OCI-M1 (cell line): ENCODE data around the gene THADA.
"Not testable (repeated sequence)": the region's sequence is repeated elsewhere in the genome, so short reads cannot be mapped to it uniquely, and the experiment has no call there.

ENCODE experiments used
- DNase-seq: peaks from one replicate; lab custom pipeline; 2025; lab: John Stamatoyannopoulos, UW

THADA gene

DNA sequence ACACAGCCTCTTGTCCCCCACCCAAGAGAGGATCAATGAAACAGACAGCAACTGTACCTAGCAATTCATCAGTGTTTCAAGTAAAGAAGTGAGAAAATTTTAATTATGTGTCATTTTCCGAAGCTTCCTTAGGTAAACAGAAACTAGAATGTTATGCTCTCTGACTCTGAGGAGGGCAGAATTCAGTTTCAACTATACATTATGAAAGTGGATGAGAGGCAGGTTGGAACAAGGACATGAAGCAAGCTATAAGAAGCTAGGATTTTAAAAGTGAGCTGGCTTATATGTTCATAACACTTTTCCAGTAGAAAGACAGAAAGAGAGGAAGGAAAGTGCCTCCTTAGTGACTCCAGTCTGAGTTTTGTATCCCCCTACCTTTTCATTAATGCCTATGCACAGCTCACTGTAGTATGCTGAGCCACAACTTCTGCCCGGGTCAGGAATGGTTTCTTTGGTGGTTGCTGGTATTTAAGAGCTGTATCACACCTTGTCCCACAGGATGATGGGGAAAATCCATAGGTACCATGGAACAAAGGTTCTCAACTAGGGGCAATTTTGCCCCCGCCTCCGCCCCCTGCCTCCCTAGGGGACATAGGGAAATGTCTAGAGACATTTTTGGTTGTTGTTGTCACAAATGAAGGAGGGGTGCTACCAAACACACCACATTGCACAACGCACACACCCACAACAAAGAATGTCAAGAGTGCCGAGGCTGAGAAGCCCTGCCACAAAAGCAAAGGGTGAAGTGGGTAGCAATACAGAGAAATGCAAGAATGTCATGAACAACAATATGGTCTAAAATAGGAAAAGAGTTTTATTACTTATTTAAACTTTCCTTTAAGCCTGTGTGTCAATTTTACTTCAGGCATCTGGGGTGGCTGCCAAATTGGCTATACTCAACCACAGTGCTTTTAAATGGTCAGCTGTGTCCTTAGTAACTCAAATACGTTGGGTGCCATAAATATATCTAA lies 208.5 kb downstream of the THADA start:
- DNase-seq: no peak

DNA sequence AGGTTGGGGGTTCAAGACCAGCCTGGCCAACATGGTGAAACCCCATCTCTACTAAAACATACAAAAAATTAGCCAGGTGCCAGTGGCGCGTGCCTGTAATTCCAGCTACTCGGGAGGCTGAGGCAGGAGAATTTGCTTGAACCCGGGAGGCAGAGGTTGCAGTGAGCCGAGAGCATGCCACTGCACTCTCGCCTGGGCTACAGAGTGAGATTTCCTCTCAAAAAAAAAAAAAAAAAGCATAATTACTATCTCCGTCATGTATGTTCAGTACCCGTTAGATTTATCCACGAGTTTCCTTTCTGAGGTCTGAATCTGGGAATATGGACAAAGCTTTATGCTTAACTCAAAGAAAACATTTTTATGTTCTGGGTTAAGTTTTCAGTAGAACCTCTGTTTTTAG lies 209.2 kb downstream of the THADA start:
- DNase-seq: not testable (repeated sequence)

DNA sequence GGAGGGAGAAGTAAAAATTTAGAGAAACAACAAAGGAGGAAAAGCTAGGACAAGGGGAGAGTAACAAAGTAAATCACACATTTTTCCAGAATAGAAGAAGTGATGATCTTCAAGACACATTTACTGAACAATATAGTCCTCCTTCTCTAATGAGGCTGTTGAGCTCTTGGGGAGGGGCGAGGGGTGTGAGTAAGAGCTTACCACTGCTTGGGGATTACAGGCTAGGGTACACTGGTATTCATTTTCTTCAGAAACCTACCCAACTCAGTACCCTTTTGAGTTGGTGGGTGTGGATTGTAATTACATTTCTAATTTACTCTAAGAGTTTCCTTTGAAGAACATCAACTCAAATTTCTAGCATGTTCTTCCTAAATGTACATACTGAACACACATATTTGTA lies 211.7 kb downstream of the THADA start:
- DNase-seq: no peak

DNA sequence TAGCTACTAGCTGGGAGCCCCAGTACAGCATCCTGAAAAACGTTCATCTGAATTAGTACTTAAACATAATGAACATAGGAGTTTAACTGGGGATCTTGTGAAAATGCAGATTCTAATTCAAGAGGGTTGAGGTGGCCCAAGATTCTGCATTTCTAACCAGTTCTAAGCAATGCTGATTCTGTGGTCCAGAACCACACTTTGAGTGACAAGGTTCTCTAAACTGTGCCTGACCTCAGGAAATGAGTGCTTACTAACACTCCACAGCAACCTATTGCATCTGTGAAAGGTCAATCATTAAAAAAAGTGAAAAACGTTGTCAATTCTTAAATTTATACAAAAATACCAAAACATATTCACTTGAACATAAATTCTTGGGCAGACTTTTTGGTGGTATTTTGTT lies 212.3 kb downstream of the THADA start:
- DNase-seq: no peak

DNA sequence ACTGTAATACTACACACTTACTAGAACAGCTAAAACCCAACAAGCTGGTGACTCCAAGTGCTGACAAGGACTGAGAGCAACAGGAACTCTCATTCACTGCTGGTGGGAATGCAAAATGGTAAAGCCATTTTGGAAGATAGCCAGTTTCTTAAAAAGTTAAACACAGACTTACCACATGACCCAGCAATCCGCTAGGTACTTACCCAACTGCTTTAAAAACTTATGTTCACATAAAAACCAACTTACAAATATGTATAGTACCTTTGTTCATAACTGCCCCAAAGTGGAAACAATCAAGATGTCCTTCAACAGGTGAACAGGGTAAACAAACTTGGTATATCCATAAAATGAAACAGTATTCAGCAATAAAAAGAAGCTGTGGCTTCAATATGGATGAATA lies 216.3 kb downstream of the THADA start:
- DNase-seq: peak; percentile 6

DNA sequence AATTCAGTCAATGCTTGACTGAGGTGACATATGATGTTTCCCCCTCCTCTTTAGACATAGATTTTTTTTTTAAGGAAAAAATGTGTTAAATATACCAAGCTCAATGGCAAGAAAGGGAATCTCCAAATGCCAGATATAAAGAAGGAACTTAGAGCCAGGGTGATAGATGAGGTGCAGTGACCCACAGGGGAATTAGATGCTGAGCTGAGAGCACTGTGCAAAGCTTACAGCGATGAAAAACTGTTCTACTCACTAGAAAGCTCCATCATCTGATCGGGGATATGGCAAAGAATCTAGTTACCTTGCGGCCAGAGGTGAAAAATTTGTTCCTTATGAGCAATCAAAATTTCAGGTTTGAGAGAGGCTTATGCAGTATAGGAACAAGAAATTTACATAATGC lies 218.5 kb downstream of the THADA start:
- DNase-seq: no peak

DNA sequence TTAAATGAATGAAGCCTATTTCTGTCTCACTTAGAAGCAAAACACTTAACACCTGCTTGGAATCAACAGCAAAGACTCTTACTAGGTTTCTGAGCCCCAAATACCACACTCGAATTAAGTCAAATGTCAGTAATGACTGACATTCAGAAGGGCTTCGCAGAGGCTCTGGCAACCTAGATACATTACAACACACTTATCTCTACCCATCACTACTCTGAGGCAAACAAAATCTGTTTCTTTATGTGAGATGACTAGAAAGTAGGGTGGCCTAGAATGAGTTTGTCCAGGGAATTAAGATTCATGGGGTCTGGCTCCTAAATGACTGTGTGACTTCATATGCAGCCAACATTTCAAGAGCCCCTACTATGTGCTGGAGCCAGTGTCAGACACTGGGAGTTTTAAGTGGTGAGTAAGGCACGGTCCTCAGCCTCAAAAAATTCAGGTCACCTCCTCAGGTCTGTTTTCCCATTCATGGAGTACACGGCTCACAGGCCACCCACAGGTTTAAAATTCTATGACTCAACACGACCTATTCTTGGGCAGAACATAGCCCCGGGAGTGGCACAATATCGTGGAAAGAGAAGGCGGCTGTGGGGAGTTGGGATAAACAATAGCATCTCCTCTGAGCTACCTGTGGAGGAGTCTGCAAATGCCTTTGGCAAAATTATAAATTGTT lies 219.2 kb downstream of the THADA start:
- DNase-seq: no peak

DNA sequence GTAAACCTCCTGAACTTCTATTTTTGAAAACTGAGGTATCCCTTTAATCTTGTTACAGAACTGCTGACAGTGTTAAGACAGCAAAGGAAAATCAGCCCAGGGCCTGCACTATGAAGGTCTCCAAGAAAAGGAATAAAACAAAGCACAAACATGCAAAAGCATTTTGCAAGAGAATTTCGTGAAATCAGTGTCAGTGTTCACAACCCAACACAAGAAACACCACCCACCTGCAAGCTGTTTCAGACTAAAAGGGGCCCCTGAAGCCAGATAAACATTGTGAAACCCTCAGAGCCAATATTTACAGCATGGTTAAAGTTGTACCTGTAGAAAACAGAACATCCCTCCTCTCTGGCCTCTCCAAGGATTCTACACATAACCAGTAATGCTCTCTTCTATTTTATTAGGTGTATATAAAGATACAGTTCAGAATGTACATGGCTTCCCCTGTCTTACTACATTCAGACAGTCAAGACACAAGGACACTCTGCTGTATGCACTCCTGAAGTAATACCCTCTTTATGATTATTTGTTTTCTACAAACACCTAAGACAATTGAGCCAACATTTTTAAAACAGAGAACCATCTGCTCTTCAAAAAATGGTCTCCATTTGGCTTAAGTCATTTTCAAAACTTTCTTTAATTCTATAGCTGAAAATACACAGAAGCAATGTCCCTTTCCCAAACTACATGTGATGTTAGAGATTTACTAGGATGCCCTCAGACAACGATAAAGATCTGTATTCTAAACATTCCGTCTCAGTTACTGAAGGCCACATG lies 219.9 kb downstream of the THADA start:
- no peak for DNase-seq

DNA sequence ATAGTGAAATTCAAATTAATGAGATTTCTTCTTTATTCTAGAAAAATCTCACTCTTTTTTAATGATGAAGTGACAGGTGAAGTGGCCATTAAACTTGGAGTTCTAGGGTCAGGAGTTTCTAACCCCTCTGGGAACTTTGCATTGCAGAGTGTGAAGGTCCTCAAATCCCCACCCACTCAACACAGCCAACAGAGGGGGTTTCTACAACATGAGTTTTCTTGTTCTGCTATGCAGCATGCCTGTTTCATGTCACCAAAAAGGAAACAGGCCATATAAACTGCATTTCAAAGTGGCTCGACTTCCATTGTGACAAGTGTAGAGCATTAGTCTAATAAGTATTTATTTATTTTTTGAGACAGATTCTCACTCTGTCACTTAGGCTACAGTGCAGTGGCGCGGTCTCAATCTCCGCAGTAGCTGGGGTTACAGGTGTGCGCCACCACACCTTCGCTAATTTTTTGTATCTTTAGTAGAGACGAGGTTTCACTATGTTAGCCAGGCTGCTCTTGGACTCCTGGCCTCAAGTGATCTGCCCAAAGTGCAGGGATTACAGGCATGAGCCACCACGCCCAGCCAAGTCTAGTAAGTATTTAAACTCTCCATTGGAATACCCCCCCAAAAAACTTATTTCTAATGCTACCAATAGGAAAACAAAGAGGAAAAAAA lies 223.3 kb downstream of the THADA start:
- DNase-seq: no peak

DNA sequence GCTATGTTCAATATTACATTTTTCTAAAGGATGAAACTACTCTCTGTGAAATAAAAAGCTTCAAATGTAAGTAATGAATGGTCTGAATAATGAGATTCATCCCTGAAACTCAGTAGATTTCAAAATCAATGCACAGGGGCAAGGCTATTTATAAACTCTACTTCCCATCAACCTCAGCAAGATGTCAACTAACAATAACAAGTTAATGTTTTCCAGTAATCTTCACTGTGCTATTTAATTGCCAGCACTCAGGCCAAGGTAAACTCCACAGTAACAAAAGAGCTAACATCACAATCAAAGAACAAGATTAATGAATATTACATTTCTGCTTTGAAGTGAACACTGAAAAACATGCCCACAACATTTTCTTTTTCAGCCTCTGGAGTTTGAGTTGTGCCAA lies 225.1 kb downstream of the THADA start:
- DNase-seq: no peak

DNA sequence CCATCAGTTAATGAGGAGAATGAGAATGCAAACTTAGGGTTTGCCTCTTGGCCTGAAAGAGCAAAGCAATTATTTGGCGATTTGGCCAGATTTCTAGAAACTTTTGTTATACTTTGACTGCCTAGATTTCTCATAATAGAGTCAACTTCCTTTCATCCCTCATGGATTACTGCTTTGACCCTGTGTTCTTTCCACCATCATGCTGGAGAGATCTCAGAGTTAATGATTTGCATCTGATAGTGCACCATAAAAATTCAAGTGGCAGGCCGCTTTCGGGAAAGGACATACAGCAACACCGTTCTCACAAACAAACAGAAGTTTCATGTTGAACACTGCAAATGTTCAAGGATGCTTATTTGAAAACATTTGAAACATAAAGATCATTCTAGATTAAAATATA lies 225.7 kb downstream of the THADA start:
- no peak for DNase-seq

DNA sequence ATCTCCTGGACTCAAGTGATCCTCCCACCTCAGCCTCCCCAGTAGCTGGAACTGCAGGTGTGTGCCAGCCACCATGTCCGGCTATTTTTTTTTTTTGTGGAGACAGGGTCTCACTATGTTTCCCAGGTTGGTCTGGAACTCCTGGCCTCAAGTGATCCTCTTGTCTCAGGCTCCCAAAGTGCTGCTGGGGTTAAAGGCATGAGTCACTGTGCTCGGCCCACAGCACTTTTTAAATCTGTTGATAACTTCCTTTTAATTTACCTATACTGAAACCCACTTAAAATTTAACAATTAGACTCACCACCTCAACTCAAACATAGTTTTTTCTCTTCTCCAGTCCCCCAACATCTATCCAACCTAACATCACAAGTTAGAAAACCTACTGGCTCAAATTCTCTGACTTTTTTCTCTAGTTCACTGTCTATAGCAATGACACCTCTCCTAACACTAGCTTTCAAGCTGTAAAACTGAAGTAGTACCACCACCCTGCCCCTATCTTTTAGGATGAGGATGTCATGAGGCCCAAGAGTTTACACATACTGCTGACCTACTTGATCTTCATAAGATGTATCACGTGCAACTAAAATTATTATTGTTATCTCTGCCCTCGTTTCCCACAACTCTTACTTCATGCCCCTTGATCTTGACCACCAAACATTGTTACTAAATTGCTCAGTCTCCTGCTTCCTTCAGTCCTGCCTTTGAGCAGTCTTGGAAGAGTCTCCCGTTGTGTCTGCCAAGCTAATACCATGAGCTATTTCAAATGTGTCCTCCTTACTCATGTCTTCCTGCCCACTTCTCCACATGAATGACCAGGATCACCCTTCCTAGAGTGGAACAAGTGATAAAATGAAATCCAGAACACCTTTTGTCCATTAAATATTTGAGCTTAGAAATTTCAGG lies 227.1 kb downstream of the THADA start:
- no peak for DNase-seq

DNA sequence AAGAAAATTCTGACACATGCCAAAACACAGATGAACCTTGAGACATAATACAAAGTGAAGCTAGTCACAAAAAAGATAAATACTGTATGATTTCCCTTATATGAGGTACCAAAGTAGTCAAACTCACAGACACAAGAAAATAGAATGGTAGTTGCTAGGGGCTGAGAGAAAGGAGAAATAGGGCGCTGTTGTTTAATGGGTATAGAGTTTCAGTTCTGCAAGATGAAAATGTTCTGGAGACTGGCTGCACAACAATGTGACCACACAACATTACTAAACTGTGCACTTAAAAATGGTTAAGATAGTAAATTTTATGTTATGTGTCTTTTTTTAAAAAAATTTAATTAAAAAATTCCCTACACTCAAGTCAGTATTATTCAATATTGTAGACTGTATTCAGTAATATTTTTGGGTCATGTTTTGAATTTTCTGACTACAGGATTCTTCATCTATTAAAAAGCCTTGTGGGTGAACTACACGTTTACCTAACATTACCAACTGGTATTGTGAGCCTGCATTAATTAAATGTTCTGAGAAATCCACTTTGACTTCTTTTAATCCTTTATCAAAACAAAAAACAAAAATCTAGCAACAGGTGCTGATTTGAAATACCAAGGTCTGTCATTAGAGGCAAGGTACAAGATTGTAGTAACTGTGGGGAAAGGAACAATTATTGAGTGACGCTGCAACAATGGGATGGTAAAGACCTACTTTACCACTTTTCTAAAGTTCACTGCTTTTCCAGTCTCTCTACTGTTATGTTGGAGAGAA lies 228.6 kb downstream of the THADA start:
- DNase-seq: no peak

DNA sequence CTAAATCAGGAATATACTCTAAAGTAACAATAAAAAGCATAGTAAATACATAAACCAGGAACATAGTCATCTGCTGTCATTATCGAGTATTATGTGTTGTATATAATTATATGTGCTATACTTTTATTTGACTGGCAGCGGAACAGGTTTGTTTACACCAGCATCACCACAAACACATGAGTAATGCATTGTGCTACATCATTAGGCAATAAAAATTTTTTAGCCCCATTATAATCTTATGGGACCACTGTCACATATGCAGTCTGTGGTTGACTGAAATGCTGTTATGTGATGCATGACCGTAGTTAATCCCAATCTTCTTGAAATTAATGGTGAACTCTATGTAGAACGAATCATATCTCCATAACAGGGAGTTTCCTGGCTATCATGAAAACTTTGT lies 232.7 kb downstream of the THADA start:
- no peak for DNase-seq

DNA sequence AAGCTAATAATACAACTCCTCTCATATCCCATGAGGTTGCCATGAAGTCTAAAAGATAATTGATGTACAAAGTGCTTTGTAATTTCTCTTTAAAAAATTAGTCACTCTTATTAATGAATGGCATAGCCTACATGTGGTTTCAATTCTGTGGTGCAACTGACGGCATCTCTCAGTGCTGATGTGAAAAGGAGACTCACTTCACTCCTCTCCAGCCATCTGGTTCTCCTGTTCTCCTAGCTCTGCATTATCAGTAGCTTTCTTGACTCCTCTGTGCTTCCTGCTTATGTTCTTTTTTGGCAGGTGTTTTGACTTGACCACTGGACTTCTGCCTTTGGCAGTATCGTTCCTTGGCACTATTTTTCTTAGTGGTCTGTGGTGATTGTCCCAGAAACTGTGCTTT lies 234.6 kb downstream of the THADA start:
- no peak for DNase-seq

DNA sequence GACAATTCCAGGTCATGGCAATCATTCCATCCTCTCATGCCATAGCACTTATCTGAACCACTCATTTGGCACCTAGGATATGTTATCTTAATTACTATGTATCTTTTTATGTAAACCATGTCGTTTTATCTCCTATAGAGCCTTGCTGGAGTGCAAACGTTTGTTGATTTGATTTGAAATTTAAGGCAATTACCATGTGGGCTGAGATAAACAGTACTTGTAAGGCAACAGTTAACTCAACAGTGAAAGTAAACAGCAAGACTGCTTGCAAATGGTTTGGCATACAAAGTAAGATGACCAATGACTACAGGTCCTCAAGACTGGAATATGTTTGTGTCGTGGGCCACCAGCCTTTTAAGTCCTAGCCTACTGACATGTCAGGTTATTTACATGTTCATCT lies 235.7 kb downstream of the THADA start:
- peak; percentile 11 for DNase-seq

DNA sequence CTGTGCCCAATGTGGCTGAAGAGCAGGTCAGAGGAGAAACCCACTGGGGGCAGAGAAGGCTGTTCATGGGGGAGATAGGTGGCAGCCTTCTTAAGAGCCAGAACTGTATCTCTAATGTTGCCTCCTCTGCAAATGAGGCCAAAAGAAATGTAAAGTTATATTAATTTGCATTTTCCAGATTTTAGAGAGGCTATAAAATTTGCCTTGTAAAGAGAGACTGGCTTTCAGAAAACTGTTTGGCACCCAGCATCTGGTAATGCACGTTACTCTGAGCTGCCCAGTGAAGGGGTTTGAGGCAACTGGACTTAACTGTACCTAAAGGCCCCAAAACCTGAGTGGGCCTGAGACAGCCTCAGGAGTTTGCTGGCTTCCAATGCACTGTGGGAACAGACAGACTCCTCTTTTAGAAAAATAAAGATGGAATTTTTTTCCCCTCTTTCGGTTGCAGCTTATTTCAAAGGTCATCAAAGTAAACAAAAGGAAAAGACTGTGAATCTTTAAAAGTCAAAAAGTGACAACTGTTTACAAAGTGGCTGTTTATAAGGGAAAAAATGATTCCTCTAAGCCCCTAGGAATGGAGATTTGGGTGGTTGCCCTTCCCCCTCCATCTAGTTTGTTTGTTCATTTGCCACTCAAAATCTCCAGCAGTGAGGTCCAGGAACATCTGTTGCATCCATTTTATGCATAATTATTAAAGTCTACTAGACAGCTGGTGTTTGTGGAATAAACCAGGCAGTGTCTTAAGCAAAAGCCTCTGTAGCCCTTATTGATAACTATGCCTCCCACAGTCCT lies 237.2 kb downstream of the THADA start:
- DNase-seq: no peak

DNA sequence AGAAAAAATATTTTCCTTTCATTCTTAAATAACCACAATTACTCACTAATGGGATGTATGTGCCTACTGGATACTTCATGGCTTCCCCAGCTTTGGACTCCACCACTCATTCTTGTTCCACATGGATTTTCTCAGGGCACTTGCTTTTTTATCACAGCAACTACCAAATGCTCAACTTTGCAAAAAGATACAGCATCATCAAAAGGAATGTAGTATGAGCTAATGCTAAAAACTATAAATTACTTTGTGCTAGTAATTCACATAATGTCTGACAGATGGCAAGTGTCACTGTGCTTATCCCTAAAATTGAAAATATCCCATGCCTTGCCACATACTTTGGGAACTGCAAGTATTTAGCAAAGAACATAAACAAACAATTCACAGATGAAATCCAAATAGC lies 239.1 kb downstream of the THADA start:
- no peak for DNase-seq

DNA sequence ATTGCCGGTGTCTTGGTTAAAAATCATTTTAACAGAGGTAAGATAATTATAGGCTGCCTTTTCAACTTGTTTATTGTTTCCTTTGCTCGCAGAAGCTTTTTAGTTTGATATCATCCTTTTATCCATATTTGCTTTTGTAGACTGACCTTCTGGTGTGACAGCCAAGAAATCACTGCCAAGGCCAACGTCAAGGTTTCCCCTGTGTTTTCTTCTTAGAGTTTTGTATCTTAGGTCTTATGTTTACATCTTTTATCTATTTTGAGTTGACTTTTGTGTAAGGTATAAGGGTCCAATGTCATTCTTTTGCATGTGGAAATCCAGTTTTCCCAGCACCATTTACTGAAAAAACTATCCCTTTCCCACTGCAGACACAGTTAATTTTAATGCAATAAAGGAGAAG lies 240.4 kb downstream of the THADA start:
- DNase-seq: no peak
